ENCODE results near the gene REPS1.

The REPS1 gene

GRCh38 chr6:138987080-138987642 is 892 bp downstream of the REPS1 start:
- Histone ChIP-seq H3K36me3 (ENCODE audit: control insufficient read depth in 2 of 2, insufficient read depth in 1 of 2, low read length in 2 of 2) (no peaks in the 10 kb centered on the region), H3K4me1 (ENCODE audit: control insufficient read depth, insufficient read depth, low read length) (peaks cover 29% of the 10 kb centered on the region), H3K9me3 (ENCODE audit: control insufficient read depth, insufficient read depth, low read depth, low read length) (no peaks in the 10 kb centered on the region), H3K27ac (ENCODE audit: extremely low read depth, low read depth, low read length) (peak overlapping the region; percentile 83), H3K4me3 (ENCODE audit: low read depth, low read length) (peak overlapping the region; percentile 94)
- CTCF ChIA-PET, result interaction anchor here (0.5 to 3.6 kb wide), 18 partner anchors 9 to 436 kb away, joined by 3 to 26 read pairs (median 4); no protein-coding TSS in a partner anchor
- POLR2A ChIA-PET, result interaction anchor here (0.8 to 1.6 kb wide), 5 partner anchors 15 to 387 kb away, joined by 3 to 4 read pairs (median 4); partner anchors contain the start of gene CITED2
- TF ChIP-seq ZNF223 (tag by site-specific recombination; IDR thresholded peaks at IDR 0.05) (no peak), ZNF777 (tag by site-specific recombination; IDR thresholded peaks at IDR 0.05; ENCODE audit: borderline replicate concordance) (no peak), ZNF341 (tag by site-specific recombination; IDR thresholded peaks at IDR 0.05; ENCODE audit: low read depth) (peak; percentile 10; the same call in 1 of the 2 replicates), ZNF391 (tag by site-specific recombination; IDR thresholded peaks at IDR 0.05; ENCODE audit: borderline replicate concordance, low read depth) (no peak), ZNF146 (tag by site-specific recombination; IDR thresholded peaks at IDR 0.05) (no peak), ZXDB (tag by site-specific recombination; IDR thresholded peaks at IDR 0.05) (peak; percentile 12), KLF8 (tag by site-specific recombination; IDR thresholded peaks at IDR 0.05) (no peak), ZIC2 (tag by site-specific recombination; IDR thresholded peaks at IDR 0.05) (peak; percentile 89), ZNF791 (tag by site-specific recombination; IDR thresholded peaks at IDR 0.05) (no peak), ZNF354C (tag by site-specific recombination; IDR thresholded peaks at IDR 0.05; ENCODE audit: borderline replicate concordance, low read depth) (no peak), ZNF513 (tag by site-specific recombination; IDR thresholded peaks at IDR 0.05) (no peak), ZNF350 (tag by site-specific recombination; IDR thresholded peaks at IDR 0.05) (no peak), ZNF830 (tag by site-specific recombination; IDR thresholded peaks at IDR 0.05; ENCODE audit: low read depth) (no peak), ZNF837 (tag by site-specific recombination; IDR thresholded peaks at IDR 0.05) (no peak), REST (tag by site-specific recombination; IDR thresholded peaks at IDR 0.05) (0 out of 2 replicates have a peak, but pooled peaks have one; percentile 23), BCL11A (tag by site-specific recombination; IDR thresholded peaks at IDR 0.05; ENCODE audit: low read depth) (no peak), ZNF423 (tag by site-specific recombination; IDR thresholded peaks at IDR 0.05) (no peak), ZNF558 (tag by site-specific recombination; IDR thresholded peaks at IDR 0.05) (no peak), ZNF19 (tag by site-specific recombination; IDR thresholded peaks at IDR 0.05; ENCODE audit: low read depth) (no peak), ZNF112 (tag by site-specific recombination; IDR thresholded peaks at IDR 0.05) (no peak), GLIS1 (tag by site-specific recombination; IDR thresholded peaks at IDR 0.05) (peak; percentile 56), ZNF629 (tag by site-specific recombination; IDR thresholded peaks at IDR 0.05) (no peak), ZNF292 (tag by site-specific recombination; IDR thresholded peaks at IDR 0.05; ENCODE audit: borderline replicate concordance, low read depth) (no peak), ZNF585B (tag by site-specific recombination; IDR thresholded peaks at IDR 0.05) (no peak), WT1 (tag by site-specific recombination; IDR thresholded peaks at IDR 0.05) (no peak), GLIS2 (tag by site-specific recombination; IDR thresholded peaks at IDR 0.05) (peak; percentile 90), ZNF214 (tag by site-specific recombination; IDR thresholded peaks at IDR 0.05; ENCODE audit: borderline replicate concordance) (no peak)
- TF ChIP-seq, protein P1, sequence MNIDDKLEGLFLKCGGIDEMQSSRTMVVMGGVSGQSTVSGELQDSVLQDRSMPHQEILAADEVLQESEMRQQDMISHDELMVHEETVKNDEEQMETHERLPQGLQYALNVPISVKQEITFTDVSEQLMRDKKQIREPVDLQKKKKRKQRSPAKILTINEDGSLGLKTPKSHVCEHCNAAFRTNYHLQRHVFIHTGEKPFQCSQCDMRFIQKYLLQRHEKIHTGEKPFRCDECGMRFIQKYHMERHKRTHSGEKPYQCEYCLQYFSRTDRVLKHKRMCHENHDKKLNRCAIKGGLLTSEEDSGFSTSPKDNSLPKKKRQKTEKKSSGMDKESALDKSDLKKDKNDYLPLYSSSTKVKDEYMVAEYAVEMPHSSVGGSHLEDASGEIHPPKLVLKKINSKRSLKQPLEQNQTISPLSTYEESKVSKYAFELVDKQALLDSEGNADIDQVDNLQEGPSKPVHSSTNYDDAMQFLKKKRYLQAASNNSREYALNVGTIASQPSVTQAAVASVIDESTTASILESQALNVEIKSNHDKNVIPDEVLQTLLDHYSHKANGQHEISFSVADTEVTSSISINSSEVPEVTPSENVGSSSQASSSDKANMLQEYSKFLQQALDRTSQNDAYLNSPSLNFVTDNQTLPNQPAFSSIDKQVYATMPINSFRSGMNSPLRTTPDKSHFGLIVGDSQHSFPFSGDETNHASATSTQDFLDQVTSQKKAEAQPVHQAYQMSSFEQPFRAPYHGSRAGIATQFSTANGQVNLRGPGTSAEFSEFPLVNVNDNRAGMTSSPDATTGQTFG (tag by site-specific recombination; IDR thresholded peaks at IDR 0.05; ENCODE audit: borderline replicate concordance), result no peak
- TF ChIP-seq, protein P2, sequence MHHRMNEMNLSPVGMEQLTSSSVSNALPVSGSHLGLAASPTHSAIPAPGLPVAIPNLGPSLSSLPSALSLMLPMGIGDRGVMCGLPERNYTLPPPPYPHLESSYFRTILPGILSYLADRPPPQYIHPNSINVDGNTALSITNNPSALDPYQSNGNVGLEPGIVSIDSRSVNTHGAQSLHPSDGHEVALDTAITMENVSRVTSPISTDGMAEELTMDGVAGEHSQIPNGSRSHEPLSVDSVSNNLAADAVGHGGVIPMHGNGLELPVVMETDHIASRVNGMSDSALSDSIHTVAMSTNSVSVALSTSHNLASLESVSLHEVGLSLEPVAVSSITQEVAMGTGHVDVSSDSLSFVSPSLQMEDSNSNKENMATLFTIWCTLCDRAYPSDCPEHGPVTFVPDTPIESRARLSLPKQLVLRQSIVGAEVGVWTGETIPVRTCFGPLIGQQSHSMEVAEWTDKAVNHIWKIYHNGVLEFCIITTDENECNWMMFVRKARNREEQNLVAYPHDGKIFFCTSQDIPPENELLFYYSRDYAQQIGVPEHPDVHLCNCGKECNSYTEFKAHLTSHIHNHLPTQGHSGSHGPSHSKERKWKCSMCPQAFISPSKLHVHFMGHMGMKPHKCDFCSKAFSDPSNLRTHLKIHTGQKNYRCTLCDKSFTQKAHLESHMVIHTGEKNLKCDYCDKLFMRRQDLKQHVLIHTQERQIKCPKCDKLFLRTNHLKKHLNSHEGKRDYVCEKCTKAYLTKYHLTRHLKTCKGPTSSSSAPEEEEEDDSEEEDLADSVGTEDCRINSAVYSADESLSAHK (tag by site-specific recombination; IDR thresholded peaks at IDR 0.05), result no peak

Data from HEK293 (cell line).